GM13976 (cell line): ENCODE measurements around the gene MS4A10.

ENCODE experiments used
- DNase-seq: peaks from one replicate; pipeline ENCODE4 v3.0.0; 2012; ENCODE audit warnings: low spot score
- CTCF ChIP-seq: IDR thresholded peaks from 2 replicates; pipeline ENCODE4 v1.5.1; 2012; ENCODE audit warnings: borderline replicate concordance, mild to moderate bottlenecking; ENCODE audit not compliant: insufficient read depth; ENCODE audit errors: extremely low read depth, missing control alignments, control extremely low read depth
- in situ Hi-C: fragments of 300-500 bp; cut with MboI; formaldehyde crosslinking; loops from one replicate; pipeline ENCODE4 v1.12.0; 2022; ENCODE audit warnings: low sequenced_read_pairs, mixed read lengths, inconsistent platforms; ENCODE audit not compliant: unreplicated experiment

The MS4A10 gene

GRCh38 chr11:60763692-60764369, 21.3 kb upstream of the MS4A10 start:
- no peak for DNase-seq
- TF ChIP-seq CTCF: no peak
- in situ Hi-C loops: no loop called here

- DNase-seq: peak; percentile 64
- in situ Hi-C loops: no loop called here
- no peak for TF ChIP-seq CTCF
Measured at GRCh38 chr11:60764879-60765278, 20.3 kb upstream of the MS4A10 start.

DNA sequence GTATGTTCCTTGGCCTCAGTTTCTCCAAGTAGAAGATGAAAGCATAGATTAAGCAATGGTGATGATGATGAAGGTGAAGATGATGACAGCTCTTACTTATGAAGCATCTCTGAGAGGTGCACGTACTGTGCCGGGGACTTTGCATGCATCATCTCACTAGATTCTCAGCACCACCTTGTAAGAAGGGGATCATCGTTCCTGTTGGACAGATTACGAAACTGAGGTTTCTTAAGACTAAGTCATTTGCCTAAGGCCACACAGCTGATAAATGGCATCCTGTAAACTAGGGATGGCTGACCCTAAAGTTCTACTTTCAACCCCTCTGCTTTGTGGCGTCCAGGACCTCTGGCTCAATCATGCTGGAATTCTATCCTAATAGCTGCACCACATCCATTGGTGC, 19.8 kb upstream of the MS4A10 start:
- no peak for TF ChIP-seq CTCF
- in situ Hi-C loops: no loop called here
- DNase-seq: no peak

DNA sequence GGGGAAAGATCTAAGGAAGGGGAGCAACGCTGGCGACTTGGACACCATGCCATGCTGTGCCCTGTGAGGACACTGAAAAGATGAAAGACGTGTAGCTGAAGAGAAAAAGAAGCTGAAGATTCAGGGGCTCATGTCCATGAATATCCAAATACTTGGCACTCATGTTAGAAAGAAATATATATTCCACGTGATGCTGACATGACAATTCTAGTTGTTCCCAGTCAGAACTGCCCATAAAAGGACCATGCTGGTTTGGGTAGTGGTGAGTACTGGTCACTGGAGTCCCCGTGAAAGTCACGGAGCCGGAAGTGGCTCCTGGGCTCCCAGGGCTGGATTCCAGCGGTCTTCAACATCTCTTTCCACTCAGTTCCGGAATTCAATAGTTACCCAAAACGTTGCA, 18.6 kb upstream of the MS4A10 start:
- in situ Hi-C loops: no loop called here
- TF ChIP-seq CTCF: no peak
- no peak for DNase-seq

- no peak for TF ChIP-seq CTCF
- DNase-seq: peak; percentile 55
- in situ Hi-C loops: no loop called here
Measured at GRCh38 chr11:60767388-60767811, 17.7 kb upstream of the MS4A10 start.

GRCh38 chr11:60768202-60768601, 16.9 kb upstream of the MS4A10 start:
- in situ Hi-C loops: no loop called here
- no peak for DNase-seq
- TF ChIP-seq CTCF: no peak
